IMR-90 (cell line): ENCODE measurements around the gene LTBP1. TPM values are rescaled to one million over a fixed set of nuclear protein-coding genes. Genes with fewer than 3 reads are reported as not detected.

Experiments used
- ATAC-seq: fragments of 200-7000 bp; cut with Tn5 transposase; 2 replicates; pipeline ENCODE4 v1.9.1; 2020; ENCODE audit warnings: low read depth, mild to moderate bottlenecking, moderate library complexity
- BruUV-seq: library from RNA; stranded (reverse); fragments of 400-500 nt; replicated peaks from 2 replicates; lab custom pipeline; 2021; lab: Mats Ljungman, UMichigan
- CTCF ChIA-PET: fragments of 300-600 bp; formaldehyde crosslinking; extraction: SDS; loops from one replicate; lab custom pipeline; 2021; ENCODE audit warnings: antibody characterized with exemption; lab: Yijun Ruan, JAX
- POLR2A ChIA-PET: fragments of 300-600 bp; sonication (Branson Sonifier 250); formaldehyde crosslinking; loops from one replicate; lab custom pipeline; 2022; ENCODE audit warnings: antibody characterized with exemption; ENCODE audit not compliant: unreplicated experiment; lab: Charles Lee
- DNase-seq: peaks from one replicate; pipeline ENCODE4 v3.0.0; 2013
- H2AFZ ChIP-seq: replicated peaks from 2 replicates; pipeline ENCODE3; 2013; ENCODE audit warnings: low read length, mild to moderate bottlenecking; ENCODE audit not compliant: poor library complexity
- H2AK5ac ChIP-seq: 2 replicates; pipeline ENCODE4 v1.6.1; 2013; ENCODE audit warnings: low read depth, low read length, inconsistent platforms
- H2AK9ac ChIP-seq: replicated peaks from 2 replicates; pipeline ENCODE3; 2013; ENCODE audit warnings: mild to moderate bottlenecking, low read depth, low read length, moderate library complexity; ENCODE audit not compliant: poor library complexity
- H2BK120ac ChIP-seq: 2 replicates; pipeline ENCODE4 v1.6.1; 2013; ENCODE audit warnings: low read depth, low read length, inconsistent platforms
- H2BK15ac ChIP-seq: 3 replicates; pipeline ENCODE4 v1.6.1; 2013; ENCODE audit warnings: low read depth, low read length, inconsistent platforms
- H2BK20ac ChIP-seq: 2 replicates; pipeline ENCODE4 v1.6.1; 2013; ENCODE audit warnings: low read depth, mild to moderate bottlenecking, inconsistent platforms, low read length, moderate library complexity
- H2BK5ac ChIP-seq: 2 replicates; pipeline ENCODE4 v1.6.1; 2013; ENCODE audit warnings: mild to moderate bottlenecking, low read depth, low read length, inconsistent platforms; ENCODE audit not compliant: poor library complexity, severe bottlenecking
- H3K14ac ChIP-seq: replicated peaks from 2 replicates; pipeline ENCODE4 v1.6.1; 2013; ENCODE audit warnings: low read depth, low read length, inconsistent platforms
- H3K18ac ChIP-seq: 2 replicates; pipeline ENCODE4 v1.6.1; 2013; ENCODE audit warnings: low read depth, low read length, control low read depth
- H3K23ac ChIP-seq: 2 replicates; pipeline ENCODE4 v1.6.1; 2013; ENCODE audit warnings: low read depth, low read length, inconsistent platforms
- H3K27ac ChIP-seq: 2 replicates; pipeline ENCODE4 v1.5.1; 2013; ENCODE audit warnings: mild to moderate bottlenecking, control low read depth, low read length; ENCODE audit not compliant: insufficient read depth
- H3K27me3 ChIP-seq: 2 replicates; pipeline ENCODE4 v1.6.1; 2013; ENCODE audit warnings: low read length; ENCODE audit not compliant: control insufficient read depth, insufficient read depth
- H3K36me3 ChIP-seq: 2 replicates; pipeline ENCODE4 v1.6.1; 2013; ENCODE audit warnings: low read length, mixed read lengths; ENCODE audit not compliant: control insufficient read depth, insufficient read depth
- H3K4ac ChIP-seq: 2 replicates; pipeline ENCODE4 v1.6.1; 2013; ENCODE audit warnings: low read depth, low read length, inconsistent platforms
- H3K4me1 ChIP-seq: 2 replicates; pipeline ENCODE4 v1.6.1; 2013; ENCODE audit warnings: low read length, mixed read lengths; ENCODE audit not compliant: control insufficient read depth, insufficient read depth
- H3K4me2 ChIP-seq: 2 replicates; pipeline ENCODE4 v1.6.1; 2013; ENCODE audit warnings: low read depth, mild to moderate bottlenecking, control low read depth, low read length, moderate library complexity
- H3K4me3 ChIP-seq: 2 replicates; pipeline ENCODE4 v1.5.1; 2013; ENCODE audit warnings: low read depth, mild to moderate bottlenecking, control low read depth, low read length, moderate library complexity; ENCODE audit not compliant: insufficient read depth
- H3K56ac ChIP-seq: 2 replicates; pipeline ENCODE4 v1.6.1; 2013; ENCODE audit warnings: low read length, inconsistent platforms; ENCODE audit not compliant: insufficient read depth; ENCODE audit errors: extremely low read depth
- H3K79me1 ChIP-seq, 2 experiments: 2 replicates each; pipeline ENCODE4 v1.6.1; 2013; ENCODE audit warnings: low read length in 2 of 2, inconsistent platforms in 1 of 2, low read depth in 1 of 2
- H3K9ac ChIP-seq: 2 replicates; pipeline ENCODE4 v1.6.1; 2013; ENCODE audit warnings: low read depth, low read length, control low read depth
- H3K9me1 ChIP-seq: 2 replicates; pipeline ENCODE4 v1.6.1; 2013; ENCODE audit warnings: low read length, inconsistent platforms; ENCODE audit not compliant: insufficient read depth
- H3K9me3 ChIP-seq: 2 replicates; pipeline ENCODE4 v1.6.1; 2013; ENCODE audit warnings: low read length; ENCODE audit not compliant: control insufficient read depth, insufficient read depth
- H4K20me1 ChIP-seq: 2 replicates; pipeline ENCODE4 v1.6.1; 2013; ENCODE audit warnings: low read length, inconsistent platforms; ENCODE audit not compliant: insufficient read depth
- H4K5ac ChIP-seq: 2 replicates; pipeline ENCODE4 v1.6.1; 2013; ENCODE audit warnings: mild to moderate bottlenecking, low read depth, low read length, control low read depth
- H4K8ac ChIP-seq, 2 experiments: 2 replicates each; pipeline ENCODE4 v1.6.1; 2013; ENCODE audit warnings: low read depth in 2 of 2, low read length in 2 of 2, control low read depth in 1 of 2, inconsistent platforms in 1 of 2
- H4K91ac ChIP-seq: 2 replicates; pipeline ENCODE4 v1.6.1; 2013; ENCODE audit warnings: low read depth, low read length, inconsistent platforms; ENCODE audit not compliant: insufficient read depth
- CEBPB ChIP-seq: IDR thresholded peaks from 2 replicates; pipeline ENCODE4 v1.6.1; 2012; ENCODE audit warnings: low read depth, low read length, improper control_type of control experiment
- CHD1 ChIP-seq: IDR thresholded peaks from 2 replicates; pipeline ENCODE4 v1.6.1; 2012; ENCODE audit warnings: low read depth, low read length, improper control_type of control experiment
- FOS ChIP-seq: fragments of 150-350 bp; IDR thresholded peaks from 2 replicates; pipeline ENCODE4 v1.6.1; 2016; ENCODE audit warnings: low read depth, low read length
- MXI1 ChIP-seq: IDR thresholded peaks from 2 replicates; pipeline ENCODE4 v1.6.1; 2012; ENCODE audit warnings: low read depth, mild to moderate bottlenecking, low read length, moderate library complexity, borderline replicate concordance
- NFE2L2 ChIP-seq: fragments of 150-350 bp; IDR thresholded peaks from 2 replicates; pipeline ENCODE4 v1.6.1; 2016; ENCODE audit warnings: low read depth, mild to moderate bottlenecking, low read length
- POLR2A ChIP-seq: IDR thresholded peaks from 2 replicates; pipeline ENCODE4 v1.6.1; 2012; ENCODE audit warnings: mild to moderate bottlenecking, low read depth, low read length
- RAD21 ChIP-seq: IDR thresholded peaks from 2 replicates; pipeline ENCODE4 v1.6.1; 2012; ENCODE audit warnings: low read length, improper control_type of control experiment
- RCOR1 ChIP-seq: IDR thresholded peaks from 2 replicates; pipeline ENCODE4 v1.6.1; 2012; ENCODE audit warnings: mild to moderate bottlenecking, low read length, improper control_type of control experiment; ENCODE audit not compliant: insufficient replicate concordance
- RFX5 ChIP-seq: IDR thresholded peaks from 2 replicates; pipeline ENCODE4 v1.8.0; 2012; ENCODE audit warnings: low read depth, mild to moderate bottlenecking, low read length, moderate library complexity
- WGBS, 2 experiments: methylation state at CpG; one replicate each; pipeline versions ENCODE4 v1.1.5 to v1.1.7; 2013; ENCODE audit warnings: missing lambda C conversion rate in 2 of 2; ENCODE audit not compliant: insufficient read length in 1 of 2; ENCODE audit errors: extremely low coverage in 2 of 2; 5-methylcytosine and 5-hydroxymethylcytosine counted together
- dilution Hi-C: fragments of 300-500 bp; cut with HindIII; formaldehyde crosslinking; loops from one replicate; pipeline ENCODE4 v1.14.3; 2018; ENCODE audit warnings: low sequenced_read_pairs; ENCODE audit not compliant: unreplicated experiment
- in situ Hi-C: fragments of 300-500 bp; cut with MboI; formaldehyde crosslinking; loops from 3 replicates; pipeline ENCODE4 v1.14.3; 2019; ENCODE audit warnings: low sequenced_read_pairs, inconsistent platforms, mixed read lengths
- intact Hi-C: fragments of 100-400 bp; cut with micrococcal nuclease; formaldehyde crosslinking; loops from 2 replicates; pipeline ENCODE4 v1.10.0; 2022
- polyA plus RNA-seq, 3 experiments: library from polyadenylated mRNA; depleted of rRNA; stranded (reverse); fragments of >200 nt; gene quantifications; 2 replicates each; pipeline ENCODE4 v1.2.3, GENCODE V29; 2012; ENCODE audit warnings: low replicate concordance in 1 of 3
- total RNA-seq: library from RNA; depleted of rRNA; stranded (reverse); fragments of >200 nt; gene quantifications from 2 replicates; pipeline ENCODE4 v1.2.3, GENCODE V29; 2012
- TF ChIP-seq, protein P1 (sequence below): fragments of 150-350 bp; IDR thresholded peaks from 2 replicates; pipeline ENCODE4 v1.6.1; 2017; ENCODE audit warnings: mild to moderate bottlenecking, antibody characterized with exemption, low read length, low read depth
- TF ChIP-seq, protein P2 (sequence below): conservative IDR thresholded peaks from 2 replicates; pipeline ENCODE4 v1.5.1; 2012; ENCODE audit warnings: mild to moderate bottlenecking, low read depth, low read length, improper control_type of control experiment

LTBP1 gene
- total and polyA plus RNA-seq, 2 of the 4 experiments (the other 2 are of a cell fraction) = 235 to 326 TPM

DNA sequence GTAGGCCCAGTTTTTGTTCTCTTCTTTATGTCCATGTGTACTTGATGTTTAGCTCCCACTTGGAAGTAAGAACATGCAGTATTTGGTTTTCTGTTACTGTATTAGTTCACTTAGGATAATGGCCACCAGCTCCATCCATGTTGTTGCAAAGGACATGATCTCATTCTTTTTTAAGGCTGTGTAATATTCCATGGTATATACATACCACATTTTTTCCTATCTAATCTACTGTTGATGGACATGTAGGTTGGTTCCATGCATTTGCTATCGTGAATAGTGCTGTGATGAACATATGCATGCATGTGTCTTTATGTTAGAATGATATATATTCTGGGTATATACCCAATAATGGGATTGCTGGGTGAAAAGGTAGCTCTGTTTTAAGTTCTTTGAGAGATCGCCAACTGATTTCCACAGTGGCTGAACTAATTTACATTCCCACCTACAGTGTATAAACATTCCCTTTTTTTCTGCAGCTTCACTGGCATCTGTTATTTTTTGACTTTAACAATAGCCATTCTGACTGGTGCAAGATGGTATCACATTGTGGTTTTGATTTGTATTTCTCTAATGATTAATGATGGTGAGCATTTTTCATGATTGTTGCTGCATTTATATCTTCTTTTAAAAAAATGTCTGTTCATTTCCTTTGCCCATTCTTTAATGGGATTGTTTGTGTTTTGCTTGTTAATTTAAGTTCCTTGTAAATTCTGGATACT lies 22.9 kb downstream of the LTBP1 start:
- BruUV-seq = no TSS peak
- H3K18ac ChIP-seq = no peak overlapping the region
- no peak overlapping the region for H3K9ac ChIP-seq
- no peak overlapping the region for H4K5ac ChIP-seq
- DNase-seq (no peak), ATAC-seq (no peak)
- H2AK5ac ChIP-seq = no peak overlapping the region
- no peak overlapping the region for H3K27ac ChIP-seq
- H3K9me3 ChIP-seq = peaks cover under 1% of the 10 kb centered on the region; the same call in 1 of the 2 replicates
- no peak overlapping the region for H2BK15ac ChIP-seq
- H3K56ac ChIP-seq = no peak overlapping the region
- no peak overlapping the region for H4K91ac ChIP-seq
- H3K36me3 ChIP-seq = no peaks in the 10 kb centered on the region
- peaks cover 7% of the 10 kb centered on the region; the same call in 1 of the 2 replicates for H4K20me1 ChIP-seq
- peaks cover 34 to 48% of the 10 kb centered on the region in 2 experiments for H3K79me1 ChIP-seq
- no peak overlapping the region for H3K23ac ChIP-seq
- H2BK5ac ChIP-seq = no peak overlapping the region
- H3K4me1 ChIP-seq = no peaks in the 10 kb centered on the region
- WGBS, 2 experiments = no CpG with 5 or more reads among the region's 2 CpGs
- peaks cover 4% of the 10 kb centered on the region; the same call in 1 of the 2 replicates for H3K9me1 ChIP-seq
- CTCF ChIA-PET = no interaction called here
- no peak overlapping the region for H2AFZ ChIP-seq
- dilution Hi-C loops (no loop called here), in situ Hi-C loops (no loop called here), intact Hi-C loops (loop anchor here (5.0 to 10.0 kb wide), 2 partner anchors 38 to 615 kb away; no protein-coding TSS in a partner anchor)
- H2BK120ac ChIP-seq = no peak overlapping the region
- no peak overlapping the region for H2BK20ac ChIP-seq
- H3K27me3 ChIP-seq = no peaks in the 10 kb centered on the region
- no peak overlapping the region for H4K8ac ChIP-seq
- no peak overlapping the region for H3K4ac ChIP-seq
- no peak overlapping the region for H3K14ac ChIP-seq
- no peak overlapping the region for H3K4me2 ChIP-seq
- no peak overlapping the region for H3K4me3 ChIP-seq
- H2AK9ac ChIP-seq = no peak overlapping the region
- POLR2A ChIA-PET = interaction anchor here (0.6 kb wide), 1 partner anchor 298 kb away, joined by 3 read pairs; no protein-coding TSS in a partner anchor
- TF ChIP-seq RFX5 = no peak
- no peak for TF ChIP-seq MXI1
- TF ChIP-seq RCOR1 = no peak
- no peak for TF ChIP-seq RAD21
- TF ChIP-seq CEBPB = no peak
- no peak for TF ChIP-seq FOS
- TF ChIP-seq CHD1 = no peak
- TF ChIP-seq, protein P1, sequence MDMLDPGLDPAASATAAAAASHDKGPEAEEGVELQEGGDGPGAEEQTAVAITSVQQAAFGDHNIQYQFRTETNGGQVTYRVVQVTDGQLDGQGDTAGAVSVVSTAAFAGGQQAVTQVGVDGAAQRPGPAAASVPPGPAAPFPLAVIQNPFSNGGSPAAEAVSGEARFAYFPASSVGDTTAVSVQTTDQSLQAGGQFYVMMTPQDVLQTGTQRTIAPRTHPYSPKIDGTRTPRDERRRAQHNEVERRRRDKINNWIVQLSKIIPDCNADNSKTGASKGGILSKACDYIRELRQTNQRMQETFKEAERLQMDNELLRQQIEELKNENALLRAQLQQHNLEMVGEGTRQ = no peak
- TF ChIP-seq POLR2A = no peak
- TF ChIP-seq, protein P2, sequence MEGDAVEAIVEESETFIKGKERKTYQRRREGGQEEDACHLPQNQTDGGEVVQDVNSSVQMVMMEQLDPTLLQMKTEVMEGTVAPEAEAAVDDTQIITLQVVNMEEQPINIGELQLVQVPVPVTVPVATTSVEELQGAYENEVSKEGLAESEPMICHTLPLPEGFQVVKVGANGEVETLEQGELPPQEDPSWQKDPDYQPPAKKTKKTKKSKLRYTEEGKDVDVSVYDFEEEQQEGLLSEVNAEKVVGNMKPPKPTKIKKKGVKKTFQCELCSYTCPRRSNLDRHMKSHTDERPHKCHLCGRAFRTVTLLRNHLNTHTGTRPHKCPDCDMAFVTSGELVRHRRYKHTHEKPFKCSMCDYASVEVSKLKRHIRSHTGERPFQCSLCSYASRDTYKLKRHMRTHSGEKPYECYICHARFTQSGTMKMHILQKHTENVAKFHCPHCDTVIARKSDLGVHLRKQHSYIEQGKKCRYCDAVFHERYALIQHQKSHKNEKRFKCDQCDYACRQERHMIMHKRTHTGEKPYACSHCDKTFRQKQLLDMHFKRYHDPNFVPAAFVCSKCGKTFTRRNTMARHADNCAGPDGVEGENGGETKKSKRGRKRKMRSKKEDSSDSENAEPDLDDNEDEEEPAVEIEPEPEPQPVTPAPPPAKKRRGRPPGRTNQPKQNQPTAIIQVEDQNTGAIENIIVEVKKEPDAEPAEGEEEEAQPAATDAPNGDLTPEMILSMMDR = no peak
- TF ChIP-seq NFE2L2 = no peak
